Measurements from ENCODE around the gene CLECL1. TPM values are rescaled to one million over a fixed set of nuclear protein-coding genes. Genes with fewer than 3 reads are reported as not detected.

Gene CLECL1
- total and polyA plus RNA-seq, 2 experiments from 2014 or later: not detected

- Histone ChIP-seq H3F3A (replicated peaks; ENCODE audit: low read depth) (no peaks in the 10 kb centered on the region), H3K79me2 (replicated peaks; ENCODE audit: insufficient read depth) (no peaks in the 10 kb centered on the region), H3K9me2 (ENCODE audit: insufficient read depth) (peaks cover 5% of the 10 kb centered on the region; the same call in 1 of the 2 replicates), H3K4me3 (no peak overlapping the region), H3K27ac (ENCODE audit: low read depth) (no peak overlapping the region), H3K27me3 (ENCODE audit: insufficient read depth) (no peaks in the 10 kb centered on the region), H3K4me1 (ENCODE audit: insufficient read depth) (peaks cover 7% of the 10 kb centered on the region), H2AFZ (no peak overlapping the region), H4K20me1 (replicated peaks; ENCODE audit: insufficient read depth) (no peaks in the 10 kb centered on the region), H3K36me3 (ENCODE audit: insufficient read depth) (no peaks in the 10 kb centered on the region), H3K4me2 (no peak overlapping the region)
- H3K4me3 Mint-ChIP-seq: no peak overlapping the region
- DNase-seq (ENCODE audit: low spot score) (no peak), ATAC-seq (no peak)
- H3K36me3 Mint-ChIP-seq (ENCODE audit: low read depth): no peaks in the 10 kb centered on the region
- TF ChIP-seq EZH2phosphoT487 (IDR thresholded peaks at IDR 0.05; ENCODE audit: unreplicated experiment): no peak
- TF ChIP-seq STAT1 (IDR thresholded peaks at IDR 0.05; ENCODE audit: unreplicated experiment): no peak
- no peak for TF ChIP-seq JUNB (IDR thresholded peaks at IDR 0.05; ENCODE audit: unreplicated experiment)
- TF ChIP-seq, protein P1, sequence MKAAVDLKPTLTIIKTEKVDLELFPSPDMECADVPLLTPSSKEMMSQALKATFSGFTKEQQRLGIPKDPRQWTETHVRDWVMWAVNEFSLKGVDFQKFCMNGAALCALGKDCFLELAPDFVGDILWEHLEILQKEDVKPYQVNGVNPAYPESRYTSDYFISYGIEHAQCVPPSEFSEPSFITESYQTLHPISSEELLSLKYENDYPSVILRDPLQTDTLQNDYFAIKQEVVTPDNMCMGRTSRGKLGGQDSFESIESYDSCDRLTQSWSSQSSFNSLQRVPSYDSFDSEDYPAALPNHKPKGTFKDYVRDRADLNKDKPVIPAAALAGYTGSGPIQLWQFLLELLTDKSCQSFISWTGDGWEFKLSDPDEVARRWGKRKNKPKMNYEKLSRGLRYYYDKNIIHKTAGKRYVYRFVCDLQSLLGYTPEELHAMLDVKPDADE (IDR thresholded peaks at IDR 0.05): no peak
- no peak for TF ChIP-seq ZNF331 (CRISPR knock-in tag; IDR thresholded peaks at IDR 0.05; ENCODE audit: low read depth)
- TF ChIP-seq EZH2 (IDR thresholded peaks at IDR 0.05; ENCODE audit: low read depth, unreplicated experiment): no peak
- no peak for TF ChIP-seq REST (IDR thresholded peaks at IDR 0.05; ENCODE audit: unreplicated experiment)
- TF ChIP-seq, protein P2, sequence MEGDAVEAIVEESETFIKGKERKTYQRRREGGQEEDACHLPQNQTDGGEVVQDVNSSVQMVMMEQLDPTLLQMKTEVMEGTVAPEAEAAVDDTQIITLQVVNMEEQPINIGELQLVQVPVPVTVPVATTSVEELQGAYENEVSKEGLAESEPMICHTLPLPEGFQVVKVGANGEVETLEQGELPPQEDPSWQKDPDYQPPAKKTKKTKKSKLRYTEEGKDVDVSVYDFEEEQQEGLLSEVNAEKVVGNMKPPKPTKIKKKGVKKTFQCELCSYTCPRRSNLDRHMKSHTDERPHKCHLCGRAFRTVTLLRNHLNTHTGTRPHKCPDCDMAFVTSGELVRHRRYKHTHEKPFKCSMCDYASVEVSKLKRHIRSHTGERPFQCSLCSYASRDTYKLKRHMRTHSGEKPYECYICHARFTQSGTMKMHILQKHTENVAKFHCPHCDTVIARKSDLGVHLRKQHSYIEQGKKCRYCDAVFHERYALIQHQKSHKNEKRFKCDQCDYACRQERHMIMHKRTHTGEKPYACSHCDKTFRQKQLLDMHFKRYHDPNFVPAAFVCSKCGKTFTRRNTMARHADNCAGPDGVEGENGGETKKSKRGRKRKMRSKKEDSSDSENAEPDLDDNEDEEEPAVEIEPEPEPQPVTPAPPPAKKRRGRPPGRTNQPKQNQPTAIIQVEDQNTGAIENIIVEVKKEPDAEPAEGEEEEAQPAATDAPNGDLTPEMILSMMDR (conservative IDR thresholded peaks at IDR 0.05; ENCODE audit: low read depth in 2 of 2): no peak
- no peak for TF ChIP-seq POLR2AphosphoS5 (IDR thresholded peaks at IDR 0.05; ENCODE audit: low read depth)
- TF ChIP-seq, protein P3, sequence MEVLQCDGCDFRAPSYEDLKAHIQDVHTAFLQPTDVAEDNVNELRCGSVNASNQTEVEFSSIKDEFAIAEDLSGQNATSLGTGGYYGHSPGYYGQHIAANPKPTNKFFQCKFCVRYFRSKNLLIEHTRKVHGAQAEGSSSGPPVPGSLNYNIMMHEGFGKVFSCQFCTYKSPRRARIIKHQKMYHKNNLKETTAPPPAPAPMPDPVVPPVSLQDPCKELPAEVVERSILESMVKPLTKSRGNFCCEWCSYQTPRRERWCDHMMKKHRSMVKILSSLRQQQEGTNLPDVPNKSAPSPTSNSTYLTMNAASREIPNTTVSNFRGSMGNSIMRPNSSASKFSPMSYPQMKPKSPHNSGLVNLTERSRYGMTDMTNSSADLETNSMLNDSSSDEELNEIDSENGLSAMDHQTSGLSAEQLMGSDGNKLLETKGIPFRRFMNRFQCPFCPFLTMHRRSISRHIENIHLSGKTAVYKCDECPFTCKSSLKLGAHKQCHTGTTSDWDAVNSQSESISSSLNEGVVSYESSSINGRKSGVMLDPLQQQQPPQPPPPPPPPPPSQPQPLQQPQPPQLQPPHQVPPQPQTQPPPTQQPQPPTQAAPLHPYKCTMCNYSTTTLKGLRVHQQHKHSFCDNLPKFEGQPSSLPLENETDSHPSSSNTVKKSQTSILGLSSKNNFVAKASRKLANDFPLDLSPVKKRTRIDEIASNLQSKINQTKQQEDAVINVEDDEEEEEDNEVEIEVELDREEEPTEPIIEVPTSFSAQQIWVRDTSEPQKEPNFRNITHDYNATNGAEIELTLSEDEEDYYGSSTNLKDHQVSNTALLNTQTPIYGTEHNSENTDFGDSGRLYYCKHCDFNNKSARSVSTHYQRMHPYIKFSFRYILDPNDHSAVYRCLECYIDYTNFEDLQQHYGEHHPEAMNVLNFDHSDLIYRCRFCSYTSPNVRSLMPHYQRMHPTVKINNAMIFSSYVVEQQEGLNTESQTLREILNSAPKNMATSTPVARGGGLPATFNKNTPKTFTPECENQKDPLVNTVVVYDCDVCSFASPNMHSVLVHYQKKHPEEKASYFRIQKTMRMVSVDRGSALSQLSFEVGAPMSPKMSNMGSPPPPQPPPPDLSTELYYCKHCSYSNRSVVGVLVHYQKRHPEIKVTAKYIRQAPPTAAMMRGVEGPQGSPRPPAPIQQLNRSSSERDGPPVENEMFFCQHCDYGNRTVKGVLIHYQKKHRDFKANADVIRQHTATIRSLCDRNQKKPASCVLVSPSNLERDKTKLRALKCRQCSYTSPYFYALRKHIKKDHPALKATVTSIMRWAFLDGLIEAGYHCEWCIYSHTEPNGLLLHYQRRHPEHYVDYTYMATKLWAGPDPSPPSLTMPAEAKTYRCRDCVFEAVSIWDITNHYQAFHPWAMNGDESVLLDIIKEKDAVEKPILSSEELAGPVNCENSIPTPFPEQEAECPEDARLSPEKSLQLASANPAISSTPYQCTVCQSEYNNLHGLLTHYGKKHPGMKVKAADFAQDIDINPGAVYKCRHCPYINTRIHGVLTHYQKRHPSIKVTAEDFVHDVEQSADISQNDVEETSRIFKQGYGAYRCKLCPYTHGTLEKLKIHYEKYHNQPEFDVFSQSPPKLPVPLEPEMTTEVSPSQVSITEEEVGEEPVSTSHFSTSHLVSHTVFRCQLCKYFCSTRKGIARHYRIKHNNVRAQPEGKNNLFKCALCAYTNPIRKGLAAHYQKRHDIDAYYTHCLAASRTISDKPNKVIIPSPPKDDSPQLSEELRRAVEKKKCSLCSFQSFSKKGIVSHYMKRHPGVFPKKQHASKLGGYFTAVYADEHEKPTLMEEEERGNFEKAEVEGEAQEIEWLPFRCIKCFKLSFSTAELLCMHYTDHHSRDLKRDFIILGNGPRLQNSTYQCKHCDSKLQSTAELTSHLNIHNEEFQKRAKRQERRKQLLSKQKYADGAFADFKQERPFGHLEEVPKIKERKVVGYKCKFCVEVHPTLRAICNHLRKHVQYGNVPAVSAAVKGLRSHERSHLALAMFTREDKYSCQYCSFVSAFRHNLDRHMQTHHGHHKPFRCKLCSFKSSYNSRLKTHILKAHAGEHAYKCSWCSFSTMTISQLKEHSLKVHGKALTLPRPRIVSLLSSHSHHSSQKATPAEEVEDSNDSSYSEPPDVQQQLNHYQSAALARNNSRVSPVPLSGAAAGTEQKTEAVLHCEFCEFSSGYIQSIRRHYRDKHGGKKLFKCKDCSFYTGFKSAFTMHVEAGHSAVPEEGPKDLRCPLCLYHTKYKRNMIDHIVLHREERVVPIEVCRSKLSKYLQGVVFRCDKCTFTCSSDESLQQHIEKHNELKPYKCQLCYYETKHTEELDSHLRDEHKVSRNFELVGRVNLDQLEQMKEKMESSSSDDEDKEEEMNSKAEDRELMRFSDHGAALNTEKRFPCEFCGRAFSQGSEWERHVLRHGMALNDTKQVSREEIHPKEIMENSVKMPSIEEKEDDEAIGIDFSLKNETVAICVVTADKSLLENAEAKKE (CRISPR knock-in tag; IDR thresholded peaks at IDR 0.05): no peak
- no peak for TF ChIP-seq CREB1 (CRISPR knock-in tag; IDR thresholded peaks at IDR 0.05; ENCODE audit: low read depth)
- TF ChIP-seq NANOG (IDR thresholded peaks at IDR 0.05; ENCODE audit: borderline replicate concordance): no peak
- no peak for TF ChIP-seq ZNF114 (CRISPR knock-in tag; IDR thresholded peaks at IDR 0.05)
- H3K9me3 Mint-ChIP-seq: no peaks in the 10 kb centered on the region
- H3K4me1 Mint-ChIP-seq: peaks cover 8% of the 10 kb centered on the region; the same call in 2 of the 3 replicates
- no peak overlapping the region for H3K27ac Mint-ChIP-seq
- peaks cover 2% of the 10 kb centered on the region for H3K27me3 Mint-ChIP-seq (ENCODE audit: insufficient read depth, low read depth, poor library complexity)
Observed at GRCh38 chr12:9741726-9742125, 8.8 kb upstream of the CLECL1 start.

All from GM23338 (cell line).